ENCODE results near the gene PDIA2.
"Not testable (repeated sequence)": the region's sequence is repeated elsewhere in the genome, so short reads cannot be mapped to it uniquely, and the experiment has no call there.

Gene PDIA2

GRCh38 chr16:283033-283805 lies at the start of gene PDIA2:
PDIA2 (plus strand) TSS chr16:283164; CDS start chr16:283170, 6 bp downstream.
- no peak for DNase-seq

GRCh38 chr16:234468-235305 lies 48.3 kb upstream of the PDIA2 start, which contains the start of gene FAM234A:
FAM234A (plus strand) TSS chr16:234821; CDS start chr16:254414, 19,593 bp downstream.
- peak; percentile 85 to 86 for DNase-seq

GRCh38 chr16:239948-240277 lies 43.1 kb upstream of the PDIA2 start:
- DNase-seq, result no peak

GRCh38 chr16:240559-240958 lies 42.4 kb upstream of the PDIA2 start:
- DNase-seq, result no peak

- no peak for DNase-seq
Observed at GRCh38 chr16:242281-242680, 40.7 kb upstream of the PDIA2 start.

GRCh38 chr16:243348-243747 lies 39.6 kb upstream of the PDIA2 start:
- DNase-seq, result no peak

GRCh38 chr16:245105-245504 lies 37.9 kb upstream of the PDIA2 start:
- no peak for DNase-seq

- DNase-seq, result no peak
Observed at GRCh38 chr16:247027-247426, 35.9 kb upstream of the PDIA2 start.

GRCh38 chr16:249431-249830 lies 33.5 kb upstream of the PDIA2 start:
- no peak for DNase-seq

GRCh38 chr16:252366-253337 lies 30.3 kb upstream of the PDIA2 start:
- DNase-seq, result peak in 1 of 2 experiments; percentile 16

GRCh38 chr16:253833-254232 lies 29.1 kb upstream of the PDIA2 start:
- DNase-seq, result no peak

- DNase-seq, result no peak
Observed at GRCh38 chr16:254461-254860, 28.5 kb upstream of the PDIA2 start.

- DNase-seq, result no peak
Observed at GRCh38 chr16:255183-255582, 27.8 kb upstream of the PDIA2 start.

GRCh38 chr16:258091-258490 lies 24.9 kb upstream of the PDIA2 start:
- DNase-seq, result not testable (repeated sequence)

GRCh38 chr16:259226-259625 lies 23.7 kb upstream of the PDIA2 start:
- DNase-seq, result no peak

GRCh38 chr16:259814-260253 lies 23.1 kb upstream of the PDIA2 start:
- no peak for DNase-seq

- no peak for DNase-seq
Observed at GRCh38 chr16:260326-260725, 22.6 kb upstream of the PDIA2 start.

- no peak for DNase-seq
Observed at GRCh38 chr16:261031-261691, 21.8 kb upstream of the PDIA2 start.

- DNase-seq, result no peak
Observed at GRCh38 chr16:262121-262745, 20.7 kb upstream of the PDIA2 start.

GRCh38 chr16:263182-263774 lies 19.7 kb upstream of the PDIA2 start:
- DNase-seq, result no peak

- DNase-seq, result no peak
Observed at GRCh38 chr16:263944-264343, 19.0 kb upstream of the PDIA2 start.
